Gastroesophageal sphincter (tissue), 3 donors: Measurements from ENCODE around the gene ASTL.

Experiments used
- POLR2A ChIP-seq, 2 donors: fragments of 450-650 bp; IDR thresholded peaks; one replicate each; pipeline ENCODE4 v1.6.1; 2017; ENCODE audit warnings: antibody characterized with exemption in 2 of 2, mild to moderate bottlenecking in 2 of 2, moderate library complexity in 1 of 2
- POLR2AphosphoS5 ChIP-seq: sonication (generic); formaldehyde crosslinking; IDR thresholded peaks from one replicate; pipeline ENCODE4 v1.6.1; 2017; ENCODE audit warnings: antibody characterized with exemption
- TF ChIP-seq, protein P1 (sequence below), 4 experiments: fragments of 200-600 bp in 2 of 4; fragments of 450-650 bp in 2 of 4; sonication (generic) in 1 of 4; IDR thresholded peaks; one replicate each; pipeline ENCODE4 v1.5.1; 2017 to 2019; ENCODE audit warnings: antibody characterized with exemption in 4 of 4, mild to moderate bottlenecking in 2 of 4, moderate library complexity in 2 of 4

DNA sequence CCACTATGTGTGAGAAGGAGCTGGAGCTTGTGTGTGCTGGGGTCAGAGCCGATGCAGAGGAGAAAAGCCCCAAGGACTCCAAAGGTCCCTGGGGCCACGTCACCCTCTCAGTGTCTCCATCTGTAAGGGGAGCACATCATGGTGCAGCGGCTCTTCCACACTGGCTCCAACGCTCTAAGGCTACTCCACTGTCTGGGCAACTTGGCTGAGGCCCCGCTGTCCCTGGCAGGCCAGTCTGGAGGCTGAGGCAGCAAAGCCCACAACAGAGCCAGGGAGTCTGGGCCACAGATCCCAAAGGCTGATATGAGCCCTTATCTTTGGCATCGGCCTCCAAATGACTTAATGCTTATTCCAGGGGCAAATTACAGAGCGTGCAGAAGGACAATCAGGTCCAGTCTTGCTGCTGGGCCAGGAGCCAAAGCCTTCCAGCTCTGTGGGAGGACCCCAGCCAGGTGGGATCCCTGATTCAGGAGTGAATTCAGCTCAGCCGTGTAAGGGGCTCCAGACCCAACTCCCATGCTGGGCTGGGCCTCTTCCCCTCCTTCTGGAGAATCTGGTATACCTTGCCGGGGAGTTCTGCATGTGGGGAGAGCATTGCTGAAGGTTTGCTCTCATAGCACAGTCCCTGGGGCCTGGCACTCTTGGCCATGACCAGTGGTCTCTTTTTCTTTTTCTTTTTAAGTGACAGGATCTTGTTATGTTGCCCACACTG, 8.7 kb upstream of the ASTL start:
- TF ChIP-seq, protein P1, sequence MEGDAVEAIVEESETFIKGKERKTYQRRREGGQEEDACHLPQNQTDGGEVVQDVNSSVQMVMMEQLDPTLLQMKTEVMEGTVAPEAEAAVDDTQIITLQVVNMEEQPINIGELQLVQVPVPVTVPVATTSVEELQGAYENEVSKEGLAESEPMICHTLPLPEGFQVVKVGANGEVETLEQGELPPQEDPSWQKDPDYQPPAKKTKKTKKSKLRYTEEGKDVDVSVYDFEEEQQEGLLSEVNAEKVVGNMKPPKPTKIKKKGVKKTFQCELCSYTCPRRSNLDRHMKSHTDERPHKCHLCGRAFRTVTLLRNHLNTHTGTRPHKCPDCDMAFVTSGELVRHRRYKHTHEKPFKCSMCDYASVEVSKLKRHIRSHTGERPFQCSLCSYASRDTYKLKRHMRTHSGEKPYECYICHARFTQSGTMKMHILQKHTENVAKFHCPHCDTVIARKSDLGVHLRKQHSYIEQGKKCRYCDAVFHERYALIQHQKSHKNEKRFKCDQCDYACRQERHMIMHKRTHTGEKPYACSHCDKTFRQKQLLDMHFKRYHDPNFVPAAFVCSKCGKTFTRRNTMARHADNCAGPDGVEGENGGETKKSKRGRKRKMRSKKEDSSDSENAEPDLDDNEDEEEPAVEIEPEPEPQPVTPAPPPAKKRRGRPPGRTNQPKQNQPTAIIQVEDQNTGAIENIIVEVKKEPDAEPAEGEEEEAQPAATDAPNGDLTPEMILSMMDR (IDR thresholded peaks at IDR 0.05), result no peak
- TF ChIP-seq POLR2AphosphoS5 (no peak), POLR2A (IDR thresholded peaks at IDR 0.05) (no peak)
